H9 (cell line): ENCODE data around the gene SVOP. TPM values are rescaled to one million over a fixed set of nuclear protein-coding genes. Genes with fewer than 3 reads are reported as not detected.

Experiments
- DNase-seq: peaks from one replicate; pipeline ENCODE4 v3.0.0-alpha.2; 2017
- H2AFZ ChIP-seq: one replicate; pipeline ENCODE4 v1.6.1; 2013; ENCODE audit warnings: mild to moderate bottlenecking, low read length, control low read depth, moderate library complexity
- H2AK5ac ChIP-seq: 2 replicates; pipeline ENCODE4 v1.6.1; 2013; ENCODE audit warnings: low read length, control low read depth, mixed read lengths; ENCODE audit not compliant: insufficient read length
- H2BK120ac ChIP-seq: one replicate; pipeline ENCODE4 v1.6.1; 2013; ENCODE audit warnings: low read depth, mild to moderate bottlenecking, low read length, control low read depth, inconsistent platforms; ENCODE audit not compliant: poor library complexity, severe bottlenecking
- H2BK12ac ChIP-seq: 2 replicates; pipeline ENCODE4 v1.6.1; 2013; ENCODE audit warnings: low read length, control low read depth, mixed read lengths, low read depth; ENCODE audit not compliant: insufficient read length
- H2BK15ac ChIP-seq: 2 replicates; pipeline ENCODE4 v1.6.1; 2013; ENCODE audit warnings: low read depth, low read length, control low read depth
- H2BK20ac ChIP-seq: one replicate; pipeline ENCODE4 v1.6.1; 2013; ENCODE audit warnings: low read depth, mild to moderate bottlenecking, low read length, control low read depth, inconsistent platforms; ENCODE audit not compliant: poor library complexity, severe bottlenecking
- H2BK5ac ChIP-seq: 2 replicates; pipeline ENCODE4 v1.6.1; 2013; ENCODE audit warnings: low read length, control low read depth, mixed read lengths; ENCODE audit not compliant: insufficient read length
- H3K14ac ChIP-seq: 2 replicates; pipeline ENCODE4 v1.6.1; 2013; ENCODE audit warnings: low read length, control low read depth; ENCODE audit not compliant: insufficient read depth
- H3K18ac ChIP-seq: 2 replicates; pipeline ENCODE4 v1.6.1; 2013; ENCODE audit warnings: low read depth, mild to moderate bottlenecking, mixed read lengths, low read length, control low read depth; ENCODE audit not compliant: insufficient read length
- H3K23ac ChIP-seq: 2 replicates; pipeline ENCODE4 v1.6.1; 2013; ENCODE audit warnings: low read length, control low read depth, mixed read lengths, low read depth; ENCODE audit not compliant: insufficient read length
- H3K23me2 ChIP-seq: 2 replicates; pipeline ENCODE4 v1.6.1; 2013; ENCODE audit warnings: low read depth, mild to moderate bottlenecking, mixed read lengths, low read length, control low read depth; ENCODE audit not compliant: insufficient read length, poor library complexity, severe bottlenecking
- H3K27ac ChIP-seq: 2 replicates; pipeline ENCODE4 v1.5.1; 2013; ENCODE audit warnings: low read length, control low read depth, mixed read lengths, low read depth; ENCODE audit not compliant: insufficient read length
- H3K27me3 ChIP-seq: 2 replicates; pipeline ENCODE4 v1.6.1; 2013; ENCODE audit warnings: low read length, control low read depth, inconsistent platforms; ENCODE audit not compliant: insufficient read depth
- H3K4ac ChIP-seq: 2 replicates; pipeline ENCODE4 v1.6.1; 2013; ENCODE audit warnings: low read depth, mild to moderate bottlenecking, control low read depth, inconsistent platforms, low read length, moderate library complexity
- H3K4me1 ChIP-seq: 2 replicates; pipeline ENCODE4 v1.6.1; 2013; ENCODE audit warnings: low read length, control low read depth, inconsistent platforms; ENCODE audit not compliant: insufficient read depth
- H3K4me2 ChIP-seq: 2 replicates; pipeline ENCODE4 v1.6.1; 2013; ENCODE audit warnings: low read length, control low read depth, mixed read lengths; ENCODE audit not compliant: insufficient read length, insufficient read depth
- H3K56ac ChIP-seq: 2 replicates; pipeline ENCODE4 v1.6.1; 2013; ENCODE audit warnings: low read depth, mild to moderate bottlenecking, mixed read lengths, low read length, control low read depth; ENCODE audit not compliant: insufficient read length
- H3K79me1 ChIP-seq: 2 replicates; pipeline ENCODE4 v1.6.1; 2013; ENCODE audit warnings: low read depth, mild to moderate bottlenecking, moderate library complexity, low read length, control low read depth, inconsistent platforms; ENCODE audit not compliant: insufficient read depth, poor library complexity, severe bottlenecking
- H3K79me2 ChIP-seq: 2 replicates; pipeline ENCODE4 v1.6.1; 2013; ENCODE audit warnings: low read length, control low read depth, inconsistent platforms; ENCODE audit not compliant: insufficient read depth
- H3K9ac ChIP-seq: 2 replicates; pipeline ENCODE4 v1.6.1; 2013; ENCODE audit warnings: low read length, control low read depth, mixed read lengths; ENCODE audit not compliant: insufficient read length; ENCODE audit errors: extremely low read depth
- H3K9me3 ChIP-seq: one replicate; pipeline ENCODE4 v1.6.1; 2013; ENCODE audit warnings: low read depth, low read length, inconsistent platforms; ENCODE audit not compliant: control insufficient read depth
- H3T11ph ChIP-seq: one replicate; pipeline ENCODE4 v1.6.1; 2013; ENCODE audit warnings: mild to moderate bottlenecking, low read length, control low read depth, inconsistent platforms
- H4K20me1 ChIP-seq: one replicate; pipeline ENCODE4 v1.6.1; 2013; ENCODE audit not compliant: control insufficient read depth, insufficient read length, insufficient read depth
- H4K5ac ChIP-seq: 2 replicates; pipeline ENCODE4 v1.6.1; 2013; ENCODE audit warnings: low read depth, mild to moderate bottlenecking, mixed read lengths, low read length, control low read depth; ENCODE audit not compliant: insufficient read length
- H4K8ac ChIP-seq: replicated peaks from 2 replicates; pipeline ENCODE4 v1.6.1; 2013; ENCODE audit warnings: low read length, control low read depth, mixed read lengths, low read depth; ENCODE audit not compliant: insufficient read length
- H4K91ac ChIP-seq: 2 replicates; pipeline ENCODE4 v1.6.1; 2013; ENCODE audit warnings: low read depth, mild to moderate bottlenecking, moderate library complexity, mixed read lengths, low read length, control low read depth; ENCODE audit not compliant: insufficient read length
- H3K27ac Mint-ChIP-seq, 3 experiments: 2 replicates in 2 of 3; 3 replicates in 1 of 3; pipeline ENCODE4 v1.8.0; 2020 to 2021; ENCODE audit warnings: mixed read lengths in 3 of 3, mild to moderate bottlenecking in 1 of 3, moderate library complexity in 1 of 3
- H3K27me3 Mint-ChIP-seq: 2 replicates; pipeline ENCODE4 v1.8.0; 2021; ENCODE audit warnings: low read depth, mild to moderate bottlenecking, moderate library complexity, mixed read lengths
- H3K36me3 Mint-ChIP-seq, 3 experiments: 2 replicates in 2 of 3; 3 replicates in 1 of 3; pipeline ENCODE4 v1.8.0; 2020 to 2021; ENCODE audit warnings: low read depth in 3 of 3, mixed read lengths in 3 of 3; ENCODE audit not compliant: insufficient read depth in 1 of 3
- H3K4me1 Mint-ChIP-seq, 2 experiments: 2 replicates each; pipeline ENCODE4 v1.8.0; 2020; ENCODE audit warnings: mixed read lengths in 2 of 2
- H3K4me3 Mint-ChIP-seq, 2 experiments: 2 replicates in 1 of 2; 3 replicates in 1 of 2; pipeline ENCODE4 v1.8.0; 2020 to 2021; ENCODE audit warnings: mild to moderate bottlenecking in 2 of 2, mixed read lengths in 2 of 2, moderate library complexity in 1 of 2
- H3K9me3 Mint-ChIP-seq, 2 experiments: 2 replicates in 1 of 2; 3 replicates in 1 of 2; pipeline ENCODE4 v1.8.0; 2020; ENCODE audit warnings: mild to moderate bottlenecking in 2 of 2, mixed read lengths in 2 of 2, moderate library complexity in 1 of 2
- WGBS: extraction: QIAGEN DNeasy Blood & Tissue Kit; methylation state at CpG from one replicate; pipeline ENCODE4 v1.1.7; 2013; ENCODE audit warnings: missing lambda C conversion rate, low lambda C conversion rate, mixed read lengths; ENCODE audit not compliant: insufficient read length; ENCODE audit errors: extremely low coverage; 5-methylcytosine and 5-hydroxymethylcytosine counted together
- total RNA-seq: library from RNA; stranded (reverse); gene quantifications from 2 replicates; pipeline ENCODE4 v1.2.1, GENCODE V29; 2021
- TF ChIP-seq, protein P1 (sequence below): fragments of 200-600 bp; sonication (generic); conservative IDR thresholded peaks from 3 replicates; pipeline ENCODE4 v1.8.0; 2021; ENCODE audit warnings: antibody characterized with exemption, mild to moderate bottlenecking

The SVOP gene
- total RNA-seq, 1 experiment from 2014 or later: 0.15 TPM

DNA sequence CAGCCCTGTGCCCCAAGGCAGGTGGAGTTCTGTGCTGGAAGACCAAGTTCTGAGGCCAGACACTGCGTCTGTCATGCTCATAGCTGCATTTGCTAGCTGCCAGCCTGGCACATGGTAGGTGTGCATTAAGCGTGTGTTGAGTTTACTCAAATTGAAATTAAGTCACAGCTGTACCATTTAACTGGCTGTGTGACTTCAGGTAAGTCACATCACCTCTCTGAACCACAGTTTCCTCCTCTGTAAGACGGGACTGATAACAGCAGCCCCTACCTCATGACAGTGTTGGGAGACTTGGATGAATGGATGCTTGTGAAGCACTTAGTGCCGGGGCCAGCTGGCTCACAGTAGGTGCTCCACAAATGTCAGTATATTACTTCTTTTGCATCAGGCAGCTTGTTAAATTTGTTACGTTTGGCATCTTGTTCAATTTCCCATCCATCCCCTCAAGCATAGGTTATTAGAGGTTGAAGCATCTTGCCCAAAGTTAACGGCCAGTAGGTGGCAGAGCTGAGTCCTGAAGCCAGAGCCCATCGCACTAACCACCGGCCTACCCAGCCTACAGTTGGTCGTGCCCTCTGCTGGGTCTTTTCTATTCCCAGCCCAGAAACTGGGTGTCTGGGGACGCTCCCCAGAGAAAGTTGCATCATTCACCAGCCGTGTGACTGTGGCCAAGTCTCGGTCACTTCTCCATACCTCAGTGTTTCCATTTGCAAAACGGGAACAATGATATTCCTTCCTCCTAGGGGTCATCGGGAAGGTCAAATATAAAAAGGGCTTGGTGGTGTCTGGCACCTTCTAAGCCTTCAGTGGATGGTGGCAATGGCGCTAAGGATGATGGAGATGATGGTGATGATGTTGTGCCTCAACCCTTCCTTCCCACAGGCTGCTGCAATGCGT is 136.5 kb downstream of the SVOP start:
- no peaks in the 10 kb centered on the region for H3K79me1 ChIP-seq
- no peaks in the 10 kb centered on the region for H3K36me3 Mint-ChIP-seq
- H2BK120ac ChIP-seq: no peak overlapping the region
- no peak overlapping the region for H3K27ac ChIP-seq
- H3K14ac ChIP-seq: no peak overlapping the region; the same call in 1 of the 2 replicates
- peaks cover 2% of the 10 kb centered on the region; the same call in 1 of the 2 replicates for H3K27me3 Mint-ChIP-seq
- WGBS: no CpG with 5 or more reads among the region's 16 CpGs
- H4K5ac ChIP-seq: no peak overlapping the region
- H3K56ac ChIP-seq: no peak overlapping the region
- no peak overlapping the region for H2BK15ac ChIP-seq
- DNase-seq: peak; percentile 80
- TF ChIP-seq, protein P1, sequence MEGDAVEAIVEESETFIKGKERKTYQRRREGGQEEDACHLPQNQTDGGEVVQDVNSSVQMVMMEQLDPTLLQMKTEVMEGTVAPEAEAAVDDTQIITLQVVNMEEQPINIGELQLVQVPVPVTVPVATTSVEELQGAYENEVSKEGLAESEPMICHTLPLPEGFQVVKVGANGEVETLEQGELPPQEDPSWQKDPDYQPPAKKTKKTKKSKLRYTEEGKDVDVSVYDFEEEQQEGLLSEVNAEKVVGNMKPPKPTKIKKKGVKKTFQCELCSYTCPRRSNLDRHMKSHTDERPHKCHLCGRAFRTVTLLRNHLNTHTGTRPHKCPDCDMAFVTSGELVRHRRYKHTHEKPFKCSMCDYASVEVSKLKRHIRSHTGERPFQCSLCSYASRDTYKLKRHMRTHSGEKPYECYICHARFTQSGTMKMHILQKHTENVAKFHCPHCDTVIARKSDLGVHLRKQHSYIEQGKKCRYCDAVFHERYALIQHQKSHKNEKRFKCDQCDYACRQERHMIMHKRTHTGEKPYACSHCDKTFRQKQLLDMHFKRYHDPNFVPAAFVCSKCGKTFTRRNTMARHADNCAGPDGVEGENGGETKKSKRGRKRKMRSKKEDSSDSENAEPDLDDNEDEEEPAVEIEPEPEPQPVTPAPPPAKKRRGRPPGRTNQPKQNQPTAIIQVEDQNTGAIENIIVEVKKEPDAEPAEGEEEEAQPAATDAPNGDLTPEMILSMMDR: peak; percentile 80
- no peak overlapping the region for H3T11ph ChIP-seq
- H2AFZ ChIP-seq: no peak overlapping the region
- no peak overlapping the region for H3K23ac ChIP-seq
- H2AK5ac ChIP-seq: no peak overlapping the region
- no peak overlapping the region for H3K18ac ChIP-seq
- no peak overlapping the region for H4K91ac ChIP-seq
- H3K79me2 ChIP-seq: no peaks in the 10 kb centered on the region
- H2BK20ac ChIP-seq: no peak overlapping the region
- no peak overlapping the region for H4K8ac ChIP-seq
- H3K4ac ChIP-seq: no peak overlapping the region
- H3K4me1 ChIP-seq: no peaks in the 10 kb centered on the region
- no peaks in the 10 kb centered on the region for H3K27me3 ChIP-seq
- peaks cover 8 to 10% of the 10 kb centered on the region in 2 experiments for H3K4me1 Mint-ChIP-seq
- H3K4me3 Mint-ChIP-seq: no peak overlapping the region
- no peaks in the 10 kb centered on the region for H3K9me3 Mint-ChIP-seq
- H4K20me1 ChIP-seq: no peaks in the 10 kb centered on the region
- no peak overlapping the region for H3K4me2 ChIP-seq
- H3K9me3 ChIP-seq: no peaks in the 10 kb centered on the region
- no peak overlapping the region for H3K9ac ChIP-seq
- H3K23me2 ChIP-seq: no peaks in the 10 kb centered on the region
- no peak overlapping the region for H2BK5ac ChIP-seq
- H3K27ac Mint-ChIP-seq: no peak overlapping the region; a peak in 1 of 7 replicates
- H2BK12ac ChIP-seq: no peak overlapping the region
